ENCODE data around the gene TM9SF4.

DNA sequence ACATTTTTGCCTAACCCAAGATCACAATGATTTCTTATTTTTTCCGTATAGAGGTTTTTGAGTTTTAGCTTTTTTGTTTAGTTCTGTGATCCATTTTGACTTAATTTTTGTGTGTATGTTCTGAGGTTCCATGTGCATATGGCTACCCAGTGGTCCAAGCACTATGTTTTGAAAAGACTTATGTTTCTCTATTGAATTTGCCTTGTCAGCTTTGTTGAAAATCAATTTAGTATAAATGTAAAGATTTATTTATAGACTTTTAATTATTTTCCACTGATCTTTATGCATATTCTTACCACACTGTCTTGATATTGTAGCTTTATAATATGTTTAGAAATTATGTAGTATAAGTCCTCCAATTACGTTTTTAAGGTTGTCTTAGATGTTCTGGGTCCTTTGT is 10.2 kb downstream of the TM9SF4 start:
- TF ChIP-seq, protein P1, sequence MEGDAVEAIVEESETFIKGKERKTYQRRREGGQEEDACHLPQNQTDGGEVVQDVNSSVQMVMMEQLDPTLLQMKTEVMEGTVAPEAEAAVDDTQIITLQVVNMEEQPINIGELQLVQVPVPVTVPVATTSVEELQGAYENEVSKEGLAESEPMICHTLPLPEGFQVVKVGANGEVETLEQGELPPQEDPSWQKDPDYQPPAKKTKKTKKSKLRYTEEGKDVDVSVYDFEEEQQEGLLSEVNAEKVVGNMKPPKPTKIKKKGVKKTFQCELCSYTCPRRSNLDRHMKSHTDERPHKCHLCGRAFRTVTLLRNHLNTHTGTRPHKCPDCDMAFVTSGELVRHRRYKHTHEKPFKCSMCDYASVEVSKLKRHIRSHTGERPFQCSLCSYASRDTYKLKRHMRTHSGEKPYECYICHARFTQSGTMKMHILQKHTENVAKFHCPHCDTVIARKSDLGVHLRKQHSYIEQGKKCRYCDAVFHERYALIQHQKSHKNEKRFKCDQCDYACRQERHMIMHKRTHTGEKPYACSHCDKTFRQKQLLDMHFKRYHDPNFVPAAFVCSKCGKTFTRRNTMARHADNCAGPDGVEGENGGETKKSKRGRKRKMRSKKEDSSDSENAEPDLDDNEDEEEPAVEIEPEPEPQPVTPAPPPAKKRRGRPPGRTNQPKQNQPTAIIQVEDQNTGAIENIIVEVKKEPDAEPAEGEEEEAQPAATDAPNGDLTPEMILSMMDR (conservative IDR thresholded peaks at IDR 0.05), result no peak
- TF ChIP-seq EZH2 (IDR thresholded peaks at IDR 0.05; ENCODE audit: low read depth), result no peak
